ENCODE results near the gene ATAT1. TPM values are rescaled to one million over a fixed set of nuclear protein-coding genes. Genes with fewer than 3 reads are reported as not detected.

ATAT1 gene
- total and polyA plus RNA-seq, 9 of the 15 experiments (the other 6 are each of a cell fraction or from before 2014, with no cell fraction given): 0.65 to 5.8 (median 1.6) TPM

- TF ChIP-seq ARID3B (CRISPR knock-in tag; IDR thresholded peaks at IDR 0.05; ENCODE audit: borderline replicate concordance) (no peak), NONO (IDR thresholded peaks at IDR 0.05; ENCODE audit: low read depth in 2 of 2, low read length in 1 of 2) (0 out of 4 replicates have a peak, but pooled peaks of 1 of the 2 experiments have one; percentile 22), ZNF740 (CRISPR knock-in tag; IDR thresholded peaks at IDR 0.05) (no peak), ZNF740 (tag; IDR thresholded peaks at IDR 0.05) (no peak), SREBF2 (CRISPR knock-in tag; IDR thresholded peaks at IDR 0.05) (no peak), ZNF253 (CRISPR knock-in tag; conservative IDR thresholded peaks at IDR 0.05) (no peak), SMARCA5 (IDR thresholded peaks at IDR 0.05) (no peak), SRSF1 (IDR thresholded peaks at IDR 0.05; ENCODE audit: low read depth, low read length) (0 out of 2 replicates have a peak, but pooled peaks have one; percentile 31), BCOR (IDR thresholded peaks at IDR 0.05) (no peak), COPS2 (conservative IDR thresholded peaks at IDR 0.05) (no peak), CCNT2 (IDR thresholded peaks at IDR 0.05; ENCODE audit: borderline replicate concordance, extremely low read depth, insufficient read length, low read depth, low read length) (peak; percentile 69), FOXA1 (IDR thresholded peaks at IDR 0.05; ENCODE audit: borderline replicate concordance) (no peak), KDM5B (IDR thresholded peaks at IDR 0.05; ENCODE audit: insufficient replicate concordance, low read depth, low read length) (no peak), CAMTA2 (CRISPR knock-in tag; conservative IDR thresholded peaks at IDR 0.05) (0 out of 2 replicates have a peak, but pooled peaks have one; percentile 32), SOX6 (IDR thresholded peaks at IDR 0.05) (no peak), MTA3 (IDR thresholded peaks at IDR 0.05; ENCODE audit: borderline replicate concordance) (no peak), MAFG (tag; conservative IDR thresholded peaks at IDR 0.05) (no peak), ZNF707 (CRISPR knock-in tag; conservative IDR thresholded peaks at IDR 0.05) (no peak), ARID2 (IDR thresholded peaks at IDR 0.05) (no peak), GATA2 (CRISPR knock-in tag; IDR thresholded peaks at IDR 0.05) (no peak), ZNF24 (IDR thresholded peaks at IDR 0.05) (no peak), STAG1 (CRISPR knock-in tag; IDR thresholded peaks at IDR 0.05; ENCODE audit: borderline replicate concordance) (no peak), MAX (CRISPR knock-in tag; IDR thresholded peaks at IDR 0.05) (no peak), PHTF2 (CRISPR knock-in tag; IDR thresholded peaks at IDR 0.05) (no peak; the same call in 1 of the 2 replicates), ILK (tag; IDR thresholded peaks at IDR 0.05; ENCODE audit: borderline replicate concordance, low read depth) (no peak), ZNF140 (CRISPR knock-in tag; IDR thresholded peaks at IDR 0.05) (no peak), PHB (CRISPR knock-in tag; IDR thresholded peaks at IDR 0.05) (no peak; the same call in 1 of the 2 replicates), SIRT6 (IDR thresholded peaks at IDR 0.05; ENCODE audit: low read depth, low read length) (no peak)
Measured at GRCh38 chr6:30626484-30627366, at the start of gene ATAT1 (continued).

Data from K562 (cell line).